NCI-H187 treated with DMSO at 0.1 percent for 48 hours (cell line): Measurements from ENCODE around the gene CRYBA4.

Experiments
- DNase-seq: peaks from one replicate; lab custom pipeline; 2025; lab: John Stamatoyannopoulos, UW

Gene CRYBA4

GRCh38 chr22:26662160-26662559 is 40.4 kb downstream of the CRYBA4 start:
- no peak for DNase-seq

- no peak for DNase-seq
These were observed 41.7 kb downstream of the CRYBA4 start for GRCh38 chr22:26663374-26663923.

GRCh38 chr22:26665813-26666231 is 44.1 kb downstream of the CRYBA4 start:
- DNase-seq, result no peak

- DNase-seq, result no peak
These were observed 45.4 kb downstream of the CRYBA4 start for GRCh38 chr22:26667140-26667539.

- DNase-seq, result no peak
These were observed 47.3 kb downstream of the CRYBA4 start for GRCh38 chr22:26669060-26669481.

- DNase-seq, result no peak
These were observed 48.7 kb downstream of the CRYBA4 start for GRCh38 chr22:26670459-26670858.

GRCh38 chr22:26671317-26672059 is 49.7 kb downstream of the CRYBA4 start:
- DNase-seq, result no peak

GRCh38 chr22:26672060-26672471 is 50.3 kb downstream of the CRYBA4 start:
- no peak for DNase-seq

- peak; percentile 58 for DNase-seq
These were observed 51.1 kb downstream of the CRYBA4 start for GRCh38 chr22:26672590-26673468.

- DNase-seq, result no peak
These were observed 51.7 kb downstream of the CRYBA4 start for GRCh38 chr22:26673486-26673885.

- DNase-seq, result no peak
These were observed 52.7 kb downstream of the CRYBA4 start for GRCh38 chr22:26674211-26675190.

GRCh38 chr22:26675687-26676268 is 54.0 kb downstream of the CRYBA4 start:
- no peak for DNase-seq

- DNase-seq, result no peak
These were observed 55.5 kb downstream of the CRYBA4 start for GRCh38 chr22:26677217-26677616.

- no peak for DNase-seq
These were observed 57.4 kb downstream of the CRYBA4 start for GRCh38 chr22:26679003-26679629.
